T-helper 1 cell treated with Interleukin-12 subunit alpha and Interleukin-12 subunit beta and Interleukin-4 antibody, amounts not matched to agents 30 μg/mL and 1 μg/mL, for 36 hours (primary cell): ENCODE data around the gene JAKMIP2.
"Not testable (repeated sequence)": the region's sequence is repeated elsewhere in the genome, so short reads cannot be mapped to it uniquely, and the experiment has no call there.

Source experiments
- H3K27ac Mint-ChIP-seq: one replicate; pipeline ENCODE4 v1.8.0; 2021; ENCODE audit warnings: mild to moderate bottlenecking, mixed read lengths
- H3K27me3 Mint-ChIP-seq: one replicate; pipeline ENCODE4 v1.8.0; 2021; ENCODE audit warnings: low read depth, mixed read lengths
- H3K36me3 Mint-ChIP-seq: one replicate; pipeline ENCODE4 v1.8.0; 2021; ENCODE audit warnings: low read depth, mixed read lengths
- H3K4me1 Mint-ChIP-seq: one replicate; pipeline ENCODE4 v1.8.0; 2021; ENCODE audit warnings: low read depth, mixed read lengths
- H3K4me3 Mint-ChIP-seq: one replicate; pipeline ENCODE4 v1.8.0; 2021; ENCODE audit warnings: mild to moderate bottlenecking, moderate library complexity, mixed read lengths
- H3K9me3 Mint-ChIP-seq: one replicate; pipeline ENCODE4 v1.8.0; 2021; ENCODE audit warnings: mixed read lengths

Gene JAKMIP2

DNA sequence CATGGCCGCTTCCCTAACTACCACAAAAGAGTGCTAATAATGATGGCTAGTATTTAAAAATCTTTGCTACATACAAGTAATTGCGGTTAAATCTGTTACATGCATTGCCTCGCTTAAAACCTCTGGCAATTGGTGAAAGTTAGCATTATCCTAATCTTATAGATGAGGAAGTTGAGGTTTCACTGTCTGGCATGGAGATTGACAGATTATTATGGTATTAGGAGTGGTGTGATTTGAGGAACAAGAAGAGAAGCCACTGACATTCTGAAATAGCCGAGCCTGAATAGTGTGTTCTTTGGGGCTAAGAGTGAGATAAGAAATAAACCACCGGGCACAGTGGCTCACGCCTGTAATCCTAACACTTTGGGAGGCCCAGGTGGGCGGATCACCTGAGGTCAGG lies 227.4 kb downstream of the JAKMIP2 start:
- no peaks in the 10 kb centered on the region for H3K4me1 Mint-ChIP-seq
- no peaks in the 10 kb centered on the region for H3K36me3 Mint-ChIP-seq
- H3K27ac Mint-ChIP-seq = no peak overlapping the region
- H3K4me3 Mint-ChIP-seq = no peak overlapping the region
- no peaks in the 10 kb centered on the region for H3K27me3 Mint-ChIP-seq
- H3K9me3 Mint-ChIP-seq = no peaks in the 10 kb centered on the region

DNA sequence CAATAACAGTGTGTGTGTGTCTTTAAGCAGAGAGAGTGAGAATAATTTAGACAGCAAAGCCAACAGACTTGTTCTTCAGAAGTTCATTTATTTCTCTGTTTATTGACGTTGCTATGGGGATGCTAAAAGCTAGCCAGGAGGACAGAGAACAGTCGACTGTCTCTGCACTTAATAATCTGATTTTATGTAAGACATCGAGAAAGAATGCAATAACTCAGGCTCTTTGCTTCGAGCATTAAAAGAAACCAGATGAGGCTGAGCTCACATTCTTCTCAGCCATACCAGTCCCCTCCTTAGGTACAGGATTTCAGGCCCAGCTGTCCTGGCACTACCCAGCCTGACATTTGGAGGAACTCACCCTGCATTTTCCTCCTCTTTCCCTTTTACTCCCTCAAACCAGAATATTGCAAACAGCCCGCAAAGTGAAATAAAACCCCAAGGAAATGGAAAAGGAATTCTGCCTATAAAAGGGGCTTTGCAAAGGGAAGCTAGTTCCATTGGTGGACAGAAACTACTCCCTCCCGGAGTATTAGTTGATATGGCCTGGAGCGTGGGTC lies 228.2 kb downstream of the JAKMIP2 start:
- no peaks in the 10 kb centered on the region for H3K36me3 Mint-ChIP-seq
- no peaks in the 10 kb centered on the region for H3K9me3 Mint-ChIP-seq
- no peak overlapping the region for H3K4me3 Mint-ChIP-seq
- no peak overlapping the region for H3K27ac Mint-ChIP-seq
- no peaks in the 10 kb centered on the region for H3K27me3 Mint-ChIP-seq
- H3K4me1 Mint-ChIP-seq = no peaks in the 10 kb centered on the region

- H3K4me1 Mint-ChIP-seq, H3K36me3 Mint-ChIP-seq, H3K27ac Mint-ChIP-seq, H3K27me3 Mint-ChIP-seq, H3K9me3 Mint-ChIP-seq, H3K4me3 Mint-ChIP-seq: not testable (repeated sequence)
These were observed 228.7 kb downstream of the JAKMIP2 start for GRCh38 chr5:147553817-147554216.

GRCh38 chr5:147552897-147553296 lies 229.6 kb downstream of the JAKMIP2 start:
- Mint-ChIP-seq H3K27me3 (no peaks in the 10 kb centered on the region), H3K4me1 (no peaks in the 10 kb centered on the region), H3K9me3 (no peaks in the 10 kb centered on the region), H3K27ac (no peak overlapping the region), H3K36me3 (no peaks in the 10 kb centered on the region), H3K4me3 (no peak overlapping the region)

- Mint-ChIP-seq H3K27ac (no peak overlapping the region), H3K4me1 (no peaks in the 10 kb centered on the region), H3K9me3 (no peaks in the 10 kb centered on the region), H3K27me3 (no peaks in the 10 kb centered on the region), H3K36me3 (no peaks in the 10 kb centered on the region), H3K4me3 (no peak overlapping the region)
These were observed 230.9 kb downstream of the JAKMIP2 start for GRCh38 chr5:147551677-147552076.

DNA sequence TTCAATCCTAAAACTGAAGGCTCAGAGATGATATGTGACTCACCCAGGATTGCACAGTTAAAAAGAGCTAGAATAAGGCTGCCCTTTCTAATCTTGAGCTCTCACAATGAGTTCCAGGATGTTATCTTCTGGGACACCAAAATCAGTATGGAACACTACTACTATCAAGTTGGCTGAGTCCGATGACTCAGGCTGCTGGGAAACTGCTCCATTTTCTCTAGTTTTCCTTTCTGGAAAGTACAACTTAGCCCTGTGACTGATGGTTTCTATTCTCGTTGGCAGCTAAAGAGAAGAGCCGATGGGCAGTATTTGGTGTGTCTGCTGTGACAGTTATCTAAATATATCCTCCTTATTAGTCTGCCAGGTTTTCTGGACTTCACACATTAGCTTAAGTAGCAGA lies 234.8 kb downstream of the JAKMIP2 start:
- Mint-ChIP-seq H3K27ac (no peak overlapping the region), H3K4me1 (no peaks in the 10 kb centered on the region), H3K36me3 (no peaks in the 10 kb centered on the region), H3K4me3 (no peak overlapping the region), H3K9me3 (no peaks in the 10 kb centered on the region), H3K27me3 (no peaks in the 10 kb centered on the region)

- Mint-ChIP-seq H3K4me3 (no peak overlapping the region), H3K9me3 (no peaks in the 10 kb centered on the region), H3K36me3 (no peaks in the 10 kb centered on the region), H3K27me3 (no peaks in the 10 kb centered on the region), H3K27ac (no peak overlapping the region), H3K4me1 (no peaks in the 10 kb centered on the region)
These were observed 238.0 kb downstream of the JAKMIP2 start for GRCh38 chr5:147544556-147544955.

GRCh38 chr5:147539053-147539452 lies 243.5 kb downstream of the JAKMIP2 start:
- no peaks in the 10 kb centered on the region for H3K36me3 Mint-ChIP-seq
- no peaks in the 10 kb centered on the region for H3K9me3 Mint-ChIP-seq
- H3K27ac Mint-ChIP-seq = no peak overlapping the region
- H3K4me3 Mint-ChIP-seq = no peak overlapping the region
- no peaks in the 10 kb centered on the region for H3K4me1 Mint-ChIP-seq
- no peaks in the 10 kb centered on the region for H3K27me3 Mint-ChIP-seq

DNA sequence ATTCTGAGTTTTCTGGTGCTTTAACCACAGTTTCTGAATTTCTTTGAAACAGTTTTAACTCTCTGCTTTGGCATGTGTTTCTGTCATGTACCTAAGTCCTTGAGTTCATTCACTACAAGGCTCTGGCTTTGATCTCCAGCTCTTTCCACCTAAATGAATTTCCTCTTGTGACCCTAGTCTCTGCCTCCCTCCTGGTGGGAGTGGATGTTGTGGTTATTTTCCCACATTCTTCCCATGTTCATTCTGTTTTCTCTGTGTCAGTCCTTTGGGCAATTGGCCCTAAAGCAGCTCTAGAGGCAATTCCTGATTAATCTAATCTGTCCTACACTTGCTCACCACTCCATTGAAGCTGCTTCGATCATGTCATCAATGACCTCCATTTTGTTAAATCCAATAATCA lies 244.3 kb downstream of the JAKMIP2 start:
- Mint-ChIP-seq H3K27ac (no peak overlapping the region), H3K36me3 (no peaks in the 10 kb centered on the region), H3K9me3 (no peaks in the 10 kb centered on the region), H3K4me1 (no peaks in the 10 kb centered on the region), H3K27me3 (no peaks in the 10 kb centered on the region), H3K4me3 (no peak overlapping the region)
